Measurements from ENCODE around the gene KCNQ5.

Gene KCNQ5

DNA sequence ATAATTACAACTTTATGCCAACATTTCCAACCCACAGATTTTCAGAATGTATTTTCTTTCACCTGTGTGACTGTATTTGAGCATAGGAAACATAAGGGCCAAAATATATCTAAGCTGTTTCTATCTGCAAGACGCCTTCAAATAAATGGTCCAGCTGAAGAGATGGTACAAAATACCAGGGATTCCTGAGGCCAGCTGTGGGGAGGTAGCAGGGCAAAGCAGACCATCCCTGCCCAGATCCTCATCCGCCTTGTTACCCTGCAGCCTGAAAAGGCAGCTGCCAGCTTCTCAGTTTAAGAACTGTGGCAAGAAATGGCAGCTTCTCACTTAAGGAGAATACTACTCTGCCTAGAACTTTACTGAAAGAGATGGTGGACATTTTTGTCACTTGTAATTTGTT, 460.1 kb downstream of the KCNQ5 start:
- H3F3A ChIP-seq (ENCODE audit: insufficient read depth, low read length) = no peaks in the 10 kb centered on the region
- no peaks in the 10 kb centered on the region for H3K27me3 ChIP-seq (ENCODE audit: insufficient read depth, low read length)
- no peak overlapping the region for H2AFZ ChIP-seq (ENCODE audit: low read length)
- no peaks in the 10 kb centered on the region for H3K79me2 ChIP-seq (ENCODE audit: insufficient read depth, low read length)
- peaks cover 4% of the 10 kb centered on the region for H3K36me3 ChIP-seq (ENCODE audit: insufficient read depth, low read length)
- H3K9me2 ChIP-seq (ENCODE audit: low read depth, low read length) = no peaks in the 10 kb centered on the region
- no peak overlapping the region for H3K9ac ChIP-seq (ENCODE audit: low read length)
- no peaks in the 10 kb centered on the region for H3K4me1 ChIP-seq (ENCODE audit: insufficient read depth, low read length, severe bottlenecking)
- H3K9me3 ChIP-seq (ENCODE audit: low read length) = no peaks in the 10 kb centered on the region
- H4K20me1 ChIP-seq (ENCODE audit: insufficient read depth, low read length) = no peaks in the 10 kb centered on the region
- H3K4me3 ChIP-seq (ENCODE audit: low read depth, low read length, poor library complexity, severe bottlenecking) = no peak overlapping the region
- no peak overlapping the region for H3K27ac ChIP-seq (ENCODE audit: low read depth, low read length, poor library complexity, severe bottlenecking)
- no peak overlapping the region for H3K4me2 ChIP-seq (ENCODE audit: low read length)
- TF ChIP-seq EZH2 (IDR thresholded peaks at IDR 0.05; ENCODE audit: borderline replicate concordance, low read length) = no peak
- TF ChIP-seq, protein P1, sequence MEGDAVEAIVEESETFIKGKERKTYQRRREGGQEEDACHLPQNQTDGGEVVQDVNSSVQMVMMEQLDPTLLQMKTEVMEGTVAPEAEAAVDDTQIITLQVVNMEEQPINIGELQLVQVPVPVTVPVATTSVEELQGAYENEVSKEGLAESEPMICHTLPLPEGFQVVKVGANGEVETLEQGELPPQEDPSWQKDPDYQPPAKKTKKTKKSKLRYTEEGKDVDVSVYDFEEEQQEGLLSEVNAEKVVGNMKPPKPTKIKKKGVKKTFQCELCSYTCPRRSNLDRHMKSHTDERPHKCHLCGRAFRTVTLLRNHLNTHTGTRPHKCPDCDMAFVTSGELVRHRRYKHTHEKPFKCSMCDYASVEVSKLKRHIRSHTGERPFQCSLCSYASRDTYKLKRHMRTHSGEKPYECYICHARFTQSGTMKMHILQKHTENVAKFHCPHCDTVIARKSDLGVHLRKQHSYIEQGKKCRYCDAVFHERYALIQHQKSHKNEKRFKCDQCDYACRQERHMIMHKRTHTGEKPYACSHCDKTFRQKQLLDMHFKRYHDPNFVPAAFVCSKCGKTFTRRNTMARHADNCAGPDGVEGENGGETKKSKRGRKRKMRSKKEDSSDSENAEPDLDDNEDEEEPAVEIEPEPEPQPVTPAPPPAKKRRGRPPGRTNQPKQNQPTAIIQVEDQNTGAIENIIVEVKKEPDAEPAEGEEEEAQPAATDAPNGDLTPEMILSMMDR (IDR thresholded peaks at IDR 0.05; ENCODE audit: low read length) = no peak

DNA sequence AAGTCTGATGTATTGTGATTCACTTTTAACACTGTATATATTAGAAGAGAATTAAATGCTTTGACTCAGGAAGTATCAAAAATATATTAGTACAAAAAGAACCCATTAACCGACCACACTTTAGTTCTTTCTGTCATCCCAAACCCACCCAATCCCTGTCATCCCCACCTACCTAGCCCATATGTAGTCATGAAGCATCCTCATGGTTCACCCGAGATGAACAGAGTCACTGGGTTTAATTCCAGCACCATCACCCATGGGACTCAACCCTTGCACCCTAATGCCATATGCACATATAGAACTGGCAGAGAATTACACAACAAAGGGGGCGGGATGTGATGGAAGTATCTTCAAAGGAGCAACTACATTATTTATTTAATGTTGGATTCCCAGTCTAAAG, 462.0 kb downstream of the KCNQ5 start:
- Histone ChIP-seq H3K27me3 (ENCODE audit: insufficient read depth, low read length) (no peaks in the 10 kb centered on the region), H3K79me2 (ENCODE audit: insufficient read depth, low read length) (no peaks in the 10 kb centered on the region), H3K27ac (ENCODE audit: low read depth, low read length, poor library complexity, severe bottlenecking) (no peak overlapping the region), H4K20me1 (ENCODE audit: insufficient read depth, low read length) (no peaks in the 10 kb centered on the region), H3K36me3 (ENCODE audit: insufficient read depth, low read length) (no peaks in the 10 kb centered on the region; the same call in 1 of the 2 replicates), H2AFZ (ENCODE audit: low read length) (no peak overlapping the region), H3K4me1 (ENCODE audit: insufficient read depth, low read length, severe bottlenecking) (no peaks in the 10 kb centered on the region), H3K9ac (ENCODE audit: low read length) (no peak overlapping the region), H3F3A (ENCODE audit: insufficient read depth, low read length) (no peaks in the 10 kb centered on the region), H3K9me3 (ENCODE audit: low read length) (no peaks in the 10 kb centered on the region), H3K9me2 (ENCODE audit: low read depth, low read length) (no peaks in the 10 kb centered on the region), H3K4me3 (ENCODE audit: low read depth, low read length, poor library complexity, severe bottlenecking) (no peak overlapping the region), H3K4me2 (ENCODE audit: low read length) (no peak overlapping the region)
- TF ChIP-seq, protein P1 (IDR thresholded peaks at IDR 0.05; ENCODE audit: low read length) = no peak
- no peak for TF ChIP-seq EZH2 (IDR thresholded peaks at IDR 0.05; ENCODE audit: borderline replicate concordance, low read length)

DNA sequence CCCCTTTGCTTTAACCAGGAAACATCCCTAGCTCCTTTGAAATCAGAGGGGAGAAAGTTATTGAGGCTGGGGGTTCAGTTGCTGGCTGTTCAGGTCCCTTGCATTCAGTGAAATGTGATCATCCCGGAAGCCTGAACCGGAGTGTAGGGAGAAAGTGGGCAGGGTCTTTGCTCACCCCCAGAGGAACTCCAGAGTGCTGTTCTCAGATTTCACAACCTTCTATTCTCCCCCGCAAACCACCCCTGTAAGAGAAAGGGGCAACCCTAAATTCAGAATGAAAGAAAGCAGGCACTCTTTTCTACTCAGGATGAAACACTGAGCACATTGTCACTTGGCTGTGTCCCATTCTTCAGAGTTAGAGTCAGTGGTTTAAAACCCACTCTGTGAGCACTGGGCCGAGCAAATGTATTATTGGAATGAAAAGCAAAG, 463.6 kb downstream of the KCNQ5 start:
- H2AFZ ChIP-seq (ENCODE audit: low read length) = no peak overlapping the region
- TF ChIP-seq, protein P1 (IDR thresholded peaks at IDR 0.05; ENCODE audit: low read length) = no peak
- TF ChIP-seq EZH2 (IDR thresholded peaks at IDR 0.05; ENCODE audit: borderline replicate concordance, low read length) = no peak
- no peaks in the 10 kb centered on the region for H3K36me3 ChIP-seq (ENCODE audit: insufficient read depth, low read length)
- no peak overlapping the region for H3K4me2 ChIP-seq (ENCODE audit: low read length)
- H3K27me3 ChIP-seq (ENCODE audit: insufficient read depth, low read length) = no peaks in the 10 kb centered on the region
- no peaks in the 10 kb centered on the region for H3K4me1 ChIP-seq (ENCODE audit: insufficient read depth, low read length, severe bottlenecking)
- no peaks in the 10 kb centered on the region for H3K9me3 ChIP-seq (ENCODE audit: low read length)
- H3F3A ChIP-seq (ENCODE audit: insufficient read depth, low read length) = no peaks in the 10 kb centered on the region
- no peaks in the 10 kb centered on the region for H3K79me2 ChIP-seq (ENCODE audit: insufficient read depth, low read length)
- H3K9me2 ChIP-seq (ENCODE audit: low read depth, low read length) = no peaks in the 10 kb centered on the region
- H3K9ac ChIP-seq (ENCODE audit: low read length) = no peak overlapping the region
- H3K4me3 ChIP-seq (ENCODE audit: low read depth, low read length, poor library complexity, severe bottlenecking) = no peak overlapping the region
- H4K20me1 ChIP-seq (ENCODE audit: insufficient read depth, low read length) = no peaks in the 10 kb centered on the region
- H3K27ac ChIP-seq (ENCODE audit: low read depth, low read length, poor library complexity, severe bottlenecking) = no peak overlapping the region
